ENCODE data around the gene MRPL2. TPM values are rescaled to one million over a fixed set of nuclear protein-coding genes. Genes with fewer than 3 reads are reported as not detected.

MRPL2 gene
- total and polyA plus RNA-seq, 11 donors: 54.0 to 142 (median 88.4) TPM

DNA sequence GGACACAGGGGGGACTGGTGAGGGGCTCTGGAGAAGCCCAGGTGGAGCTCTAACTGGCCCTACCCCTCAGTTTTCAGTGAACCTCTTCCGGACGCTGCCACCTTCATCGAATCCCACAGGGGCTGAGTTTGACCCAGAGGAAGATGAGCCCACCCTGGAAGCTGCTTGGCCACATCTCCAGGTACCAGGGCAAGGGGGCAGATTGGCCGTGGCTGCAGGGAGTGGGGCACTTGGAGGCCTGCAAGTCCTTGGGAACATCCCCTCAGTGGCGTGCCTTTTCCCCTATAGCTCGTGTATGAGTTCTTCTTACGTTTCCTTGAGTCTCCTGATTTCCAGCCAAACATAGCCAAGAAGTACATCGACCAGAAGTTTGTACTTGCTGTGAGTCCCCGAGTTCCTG lies 52.1 kb downstream of the MRPL2 start:
- DNase-seq: peak in 1 of 5 donors; percentile 8
- H3K4me1 ChIP-seq: peaks cover 0 to 7% (median 0%) of the 10 kb centered on the region in 12 donors
- no peak for ATAC-seq
- H3K27ac ChIP-seq: no peak overlapping the region
- intact Hi-C loops (cut with DNase I): loop anchor here in 3 of 10 donors (5.0 kb wide), 2 partner anchors 120 to 135 kb away; no protein-coding TSS in a partner anchor
- TF ChIP-seq, protein P1, sequence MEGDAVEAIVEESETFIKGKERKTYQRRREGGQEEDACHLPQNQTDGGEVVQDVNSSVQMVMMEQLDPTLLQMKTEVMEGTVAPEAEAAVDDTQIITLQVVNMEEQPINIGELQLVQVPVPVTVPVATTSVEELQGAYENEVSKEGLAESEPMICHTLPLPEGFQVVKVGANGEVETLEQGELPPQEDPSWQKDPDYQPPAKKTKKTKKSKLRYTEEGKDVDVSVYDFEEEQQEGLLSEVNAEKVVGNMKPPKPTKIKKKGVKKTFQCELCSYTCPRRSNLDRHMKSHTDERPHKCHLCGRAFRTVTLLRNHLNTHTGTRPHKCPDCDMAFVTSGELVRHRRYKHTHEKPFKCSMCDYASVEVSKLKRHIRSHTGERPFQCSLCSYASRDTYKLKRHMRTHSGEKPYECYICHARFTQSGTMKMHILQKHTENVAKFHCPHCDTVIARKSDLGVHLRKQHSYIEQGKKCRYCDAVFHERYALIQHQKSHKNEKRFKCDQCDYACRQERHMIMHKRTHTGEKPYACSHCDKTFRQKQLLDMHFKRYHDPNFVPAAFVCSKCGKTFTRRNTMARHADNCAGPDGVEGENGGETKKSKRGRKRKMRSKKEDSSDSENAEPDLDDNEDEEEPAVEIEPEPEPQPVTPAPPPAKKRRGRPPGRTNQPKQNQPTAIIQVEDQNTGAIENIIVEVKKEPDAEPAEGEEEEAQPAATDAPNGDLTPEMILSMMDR (IDR thresholded peaks at IDR 0.05): no peak
- WGBS, 4 donors: 86 to 94% (median 91%) methylated on average over 9 of the region's 9 CpGs
- H3K4me3 ChIP-seq: no peak overlapping the region
- H3K9me3 ChIP-seq: no peaks in the 10 kb centered on the region
- peaks cover 0 to 81% (median 64%) of the 10 kb centered on the region in 9 donors for H3K36me3 ChIP-seq
- H3K27me3 ChIP-seq: no peaks in the 10 kb centered on the region

GRCh38 chr6:43006251-43006650 lies 53.0 kb downstream of the MRPL2 start:
- H3K4me3 ChIP-seq: no peak overlapping the region
- no peaks in the 10 kb centered on the region for H3K27me3 ChIP-seq
- no peak for DNase-seq
- 92 to 96% (median 95%) methylated on average over 10 to 11 of the region's 11 CpGs for WGBS, 4 donors
- H3K4me1 ChIP-seq: peaks cover 0 to 6% (median 0%) of the 10 kb centered on the region in 12 donors
- TF ChIP-seq, protein P1 (IDR thresholded peaks at IDR 0.05): no peak
- TF ChIP-seq POLR2A (IDR thresholded peaks at IDR 0.05): no peak
- H3K36me3 ChIP-seq: peaks cover 0 to 77% (median 55%) of the 10 kb centered on the region in 9 donors
- no peak for ATAC-seq
- intact Hi-C loops (cut with DNase I): loop anchor here in 3 of 10 donors (5.0 kb wide), 2 partner anchors 121 to 136 kb away; no protein-coding TSS in a partner anchor
- no peaks in the 10 kb centered on the region for H3K9me3 ChIP-seq
- H3K27ac ChIP-seq: no peak overlapping the region

- Histone ChIP-seq H3K36me3 (peaks cover 0 to 74% (median 51%) of the 10 kb centered on the region in 9 donors), H3K9me3 (no peaks in the 10 kb centered on the region), H3K4me3 (no peak overlapping the region), H3K27ac (no peak overlapping the region), H3K27me3 (no peaks in the 10 kb centered on the region), H3K4me1 (peaks cover 0 to 6% (median 0%) of the 10 kb centered on the region in 12 donors)
- intact Hi-C loops (cut with DNase I): loop anchor here in 3 of 10 donors (5.0 kb wide), 2 partner anchors 121 to 136 kb away; no protein-coding TSS in a partner anchor
- no peak for DNase-seq
- no peak for ATAC-seq
- TF ChIP-seq, protein P1 (IDR thresholded peaks at IDR 0.05): no peak
- TF ChIP-seq POLR2A (IDR thresholded peaks at IDR 0.05): no peak
- 91 to 93% (median 92%) methylated on average over 5 of the region's 5 CpGs for WGBS, 4 donors
Observed at GRCh38 chr6:43005844-43006243, 53.4 kb downstream of the MRPL2 start.

Other genes starting within 250 kb of the MRPL2 start
- gene RPL7L1, start 179.8 kb downstream of the MRPL2 start, total RNA-seq: 10 to 100 TPM; 39.8 to 71.1 (median 49.2) TPM
- 10 to 100 TPM; 25.8 to 95.7 TPM for gene RPL7L1, start 179.8 kb downstream of the MRPL2 start, polyA plus RNA-seq
- 1 to 10 TPM in 1 of 9 donors, not detected in 8; 1.7 TPM for gene PTCRA, start 143.4 kb downstream of the MRPL2 start, total RNA-seq
- gene PTCRA, start 143.4 kb downstream of the MRPL2 start, polyA plus RNA-seq: not detected
- 10 to 100 TPM; 14.7 to 44.0 (median 20.6) TPM for gene CNPY3, start 130.0 kb downstream of the MRPL2 start, total RNA-seq
- 10 to 100 TPM; 13.8 to 35.7 TPM for gene CNPY3, start 130.0 kb downstream of the MRPL2 start, polyA plus RNA-seq
- 10 to 100 TPM in 2 of 9 donors, 1 to 10 TPM in 3, under 1 TPM in 4; 0.36 to 32.0 (median 1.1) TPM for gene GNMT, start 98.7 kb downstream of the MRPL2 start, total RNA-seq
- 1 to 10 TPM; 1.9 to 7.1 TPM for gene GNMT, start 98.7 kb downstream of the MRPL2 start, polyA plus RNA-seq
- 10 to 100 TPM; 11.2 to 27.3 (median 19.6) TPM for gene PEX6, start 80.3 kb downstream of the MRPL2 start, total RNA-seq
- gene PEX6, start 80.3 kb downstream of the MRPL2 start, polyA plus RNA-seq: 10 to 100 TPM; 10.3 to 14.6 TPM
- 10 to 100 TPM; 30.9 to 51.3 (median 35.1) TPM for gene PPP2R5D, start 74.9 kb downstream of the MRPL2 start, total RNA-seq
- gene PPP2R5D, start 74.9 kb downstream of the MRPL2 start, polyA plus RNA-seq: 10 to 100 TPM; 21.4 to 50.2 TPM
- 10 to 100 TPM; 24.5 to 46.2 (median 32.1) TPM for gene MEA1, start 45.5 kb downstream of the MRPL2 start, total RNA-seq
- gene MEA1, start 45.5 kb downstream of the MRPL2 start, polyA plus RNA-seq: 10 to 100 TPM; 49.7 to 56.7 TPM
- gene KLHDC3, start 45.2 kb downstream of the MRPL2 start, total RNA-seq: 100 to 1,000 TPM in 5 of 9 donors, 10 to 100 TPM in 4; 79.4 to 180 (median 102) TPM
- 100 to 1,000 TPM; 112 to 147 TPM for gene KLHDC3, start 45.2 kb downstream of the MRPL2 start, polyA plus RNA-seq
- 10 to 100 TPM; 22.7 to 36.5 (median 32.3) TPM for gene RRP36, start 37.8 kb downstream of the MRPL2 start, total RNA-seq
- gene RRP36, start 37.8 kb downstream of the MRPL2 start, polyA plus RNA-seq: 10 to 100 TPM; 18.7 to 53.4 TPM
- 10 to 100 TPM in 2 of 9 donors, 1 to 10 TPM in 7; 5.6 to 13.2 (median 7.9) TPM for gene CUL7, start 5.6 kb downstream of the MRPL2 start, total RNA-seq
- 1 to 10 TPM; 3.5 to 6.1 TPM for gene CUL7, start 5.6 kb downstream of the MRPL2 start, polyA plus RNA-seq
- gene KLC4, start 197 bp upstream of the MRPL2 start, total RNA-seq: 10 to 100 TPM; 18.8 to 35.4 (median 26.9) TPM
- gene KLC4, start 197 bp upstream of the MRPL2 start, polyA plus RNA-seq: 10 to 100 TPM; 23.5 to 30.0 TPM
- gene PTK7, start 16.9 kb upstream of the MRPL2 start, total RNA-seq: 10 to 100 TPM in 1 of 9 donors, 1 to 10 TPM in 8; 1.4 to 10.4 (median 1.9) TPM
- gene PTK7, start 16.9 kb upstream of the MRPL2 start, polyA plus RNA-seq: 1 to 10 TPM; 1.8 to 4.8 TPM
- 10 to 100 TPM; 49.8 to 94.4 (median 73.3) TPM for gene SRF, start 111.8 kb upstream of the MRPL2 start, total RNA-seq
- gene SRF, start 111.8 kb upstream of the MRPL2 start, polyA plus RNA-seq: 10 to 100 TPM; 43.5 to 90.6 TPM
- 10 to 100 TPM in 8 of 9 donors, 1 to 10 TPM in 1; 6.5 to 22.3 (median 12.5) TPM for gene CUL9, start 122.8 kb upstream of the MRPL2 start, total RNA-seq
- gene CUL9, start 122.8 kb upstream of the MRPL2 start, polyA plus RNA-seq: 10 to 100 TPM in 1 of 2 donors, 1 to 10 TPM in 1; 7.5 to 17.0 TPM
- 10 to 100 TPM; 18.9 to 63.7 (median 25.7) TPM for gene DNPH1, start 170.0 kb upstream of the MRPL2 start, total RNA-seq
- gene DNPH1, start 170.0 kb upstream of the MRPL2 start, polyA plus RNA-seq: 10 to 100 TPM; 37.9 to 45.5 TPM
- gene TTBK1, start 184.0 kb upstream of the MRPL2 start, total RNA-seq: under 1 TPM; 0.04 to 0.52 (median 0.29) TPM
- gene TTBK1, start 184.0 kb upstream of the MRPL2 start, polyA plus RNA-seq: under 1 TPM; 0.07 to 0.23 TPM
- under 1 TPM in 4 of 9 donors, not detected in 5; 0.12 to 0.32 (median 0.14) TPM for gene SLC22A7, start 238.8 kb upstream of the MRPL2 start, total RNA-seq
- under 1 TPM in 1 of 2 donors, not detected in 1; 0.23 TPM for gene SLC22A7, start 238.8 kb upstream of the MRPL2 start, polyA plus RNA-seq
- 10 to 100 TPM in 6 of 9 donors, 1 to 10 TPM in 3; 3.7 to 63.3 (median 20.9) TPM for gene CRIP3, start 249.4 kb upstream of the MRPL2 start, total RNA-seq
- 10 to 100 TPM in 1 of 2 donors, 1 to 10 TPM in 1; 3.6 to 66.7 TPM for gene CRIP3, start 249.4 kb upstream of the MRPL2 start, polyA plus RNA-seq

Data from heart left ventricle (tissue), 16 donors.